BLaER1 treated with 17β-estradiol and CSF1 and Interleukin-3, amounts not matched to agents 10 nM and 100 nM (cell line): ENCODE data around the gene PRSS27.

ENCODE experiments used
- H3K27ac ChIP-seq, 11 experiments: shearing (Covaris generic); formaldehyde crosslinking; 2 replicates each; pipeline ENCODE4 v1.8.1; 2022
- H3K27me3 ChIP-seq, 11 experiments: shearing (Covaris generic); formaldehyde crosslinking; 2 replicates each; pipeline ENCODE4 v1.8.1; 2022
- H3K36me3 ChIP-seq, 11 experiments: shearing (Covaris generic); formaldehyde crosslinking; 2 replicates each; pipeline ENCODE4 v1.8.1; 2022
- H3K4me1 ChIP-seq, 10 experiments: shearing (Covaris generic); formaldehyde crosslinking; 2 replicates each; pipeline ENCODE4 v1.8.1; 2022
- H3K4me2 ChIP-seq, 11 experiments: shearing (Covaris generic); formaldehyde crosslinking; 2 replicates each; pipeline ENCODE4 v1.8.1; 2022
- H3K4me3 ChIP-seq, 10 experiments: shearing (Covaris generic); formaldehyde crosslinking; 2 replicates each; pipeline ENCODE4 v1.8.1; 2022
- H3K9ac ChIP-seq, 11 experiments: shearing (Covaris generic); formaldehyde crosslinking; 2 replicates each; pipeline ENCODE4 v1.8.1; 2022
- H3K9me3 ChIP-seq, 11 experiments: shearing (Covaris generic); formaldehyde crosslinking; replicated peaks in 1 of 11; 2 replicates each; pipeline ENCODE4 v1.8.1; 2022
- H4K20me1 ChIP-seq, 11 experiments: shearing (Covaris generic); formaldehyde crosslinking; 2 replicates each; pipeline ENCODE4 v1.8.1; 2022
- Cebpa-rat ChIP-seq, 11 experiments: shearing (Covaris generic); IDR thresholded peaks; 2 replicates each; pipeline ENCODE4 v1.8.1; 2022

The PRSS27 gene

DNA sequence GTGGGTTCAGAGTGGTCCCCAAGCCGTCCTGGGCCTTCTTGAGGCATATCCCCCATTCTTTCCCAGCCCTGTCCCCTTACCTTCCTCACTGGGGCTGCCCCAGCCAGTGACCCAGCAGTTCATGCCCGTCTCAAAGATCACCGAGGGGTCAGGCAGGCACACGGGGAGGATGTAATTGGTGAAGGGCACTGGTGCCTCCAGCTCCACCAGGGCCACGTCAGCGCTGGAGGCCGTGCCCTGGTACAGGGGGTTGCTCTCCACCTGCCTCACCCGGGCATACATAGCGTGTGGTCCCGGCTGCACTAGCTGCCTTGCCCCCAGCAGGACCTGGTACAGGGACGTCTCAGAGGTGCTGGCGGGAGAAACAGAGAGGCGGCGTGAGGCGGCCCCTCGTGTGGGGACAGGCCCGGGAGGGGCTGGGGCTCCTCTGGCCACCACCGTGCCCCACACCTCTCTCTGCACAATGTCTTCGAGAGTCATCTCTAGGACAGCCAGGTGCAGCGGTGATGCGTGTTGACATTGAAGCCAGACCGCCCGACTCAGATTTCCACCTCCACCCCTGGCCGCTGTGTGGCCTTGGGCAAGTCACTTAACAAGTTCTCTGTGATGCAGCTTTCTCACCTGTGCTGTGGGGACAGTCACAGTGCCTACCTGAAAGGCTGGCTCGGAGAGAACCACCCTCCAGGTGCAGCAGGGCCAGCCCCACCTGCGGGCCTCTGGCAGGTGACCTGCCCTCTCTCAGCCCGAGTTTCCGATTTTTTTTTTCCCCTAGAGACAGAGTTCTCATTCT, 5.8 kb downstream of the PRSS27 start:
- no peaks in the 10 kb centered on the region for H3K9me3 ChIP-seq
- H3K27ac ChIP-seq = no peak overlapping the region
- peak overlapping the region; percentile 32 to 86 (median 81); a peak in 21 of 22 replicates for H3K4me2 ChIP-seq
- H3K9ac ChIP-seq = no peak overlapping the region; a peak in 1 of 22 replicates
- TF ChIP-seq Cebpa-rat (IDR thresholded peaks at IDR 0.05) = no peak
- H3K4me3 ChIP-seq = no peak overlapping the region
- peaks cover 37 to 93% (median 77%) of the 10 kb centered on the region in 10 experiments for H3K4me1 ChIP-seq
- H3K27me3 ChIP-seq = no peaks in the 10 kb centered on the region
- H4K20me1 ChIP-seq = peaks cover 21 to 78% (median 57%) of the 10 kb centered on the region in 11 experiments; a peak in 21 of 22 replicates
- peaks cover 1 to 13% (median 10%) of the 10 kb centered on the region in 11 experiments; a peak in 21 of 22 replicates for H3K36me3 ChIP-seq

GRCh38 chr16:2713523-2713922, 6.5 kb downstream of the PRSS27 start:
- H3K4me2 ChIP-seq = peak overlapping the region; percentile 32 to 86 (median 81); a peak in 21 of 22 replicates
- H3K4me3 ChIP-seq = no peak overlapping the region
- no peaks in the 10 kb centered on the region for H3K27me3 ChIP-seq
- peaks cover 28 to 84% (median 64%) of the 10 kb centered on the region in 11 experiments; a peak in 21 of 22 replicates for H4K20me1 ChIP-seq
- no peaks in the 10 kb centered on the region for H3K9me3 ChIP-seq
- no peak overlapping the region; a peak in 1 of 22 replicates for H3K9ac ChIP-seq
- H3K27ac ChIP-seq = no peak overlapping the region
- peaks cover 8 to 20% (median 16%) of the 10 kb centered on the region in 11 experiments for H3K36me3 ChIP-seq
- H3K4me1 ChIP-seq = peaks cover 40 to 92% (median 81%) of the 10 kb centered on the region in 10 experiments
- no peak for TF ChIP-seq Cebpa-rat (IDR thresholded peaks at IDR 0.05)

- Histone ChIP-seq H3K4me2 (peak overlapping the region in 6 of 11 experiments; percentile 1 to 44 (median 28); a peak in 8 of 22 replicates), H3K27ac (no peak overlapping the region), H3K4me1 (peaks cover 34 to 91% (median 75%) of the 10 kb centered on the region in 10 experiments), H3K36me3 (peaks cover 17 to 29% (median 26%) of the 10 kb centered on the region in 11 experiments), H3K4me3 (no peak overlapping the region), H3K9ac (no peak overlapping the region), H3K9me3 (no peaks in the 10 kb centered on the region), H3K27me3 (no peaks in the 10 kb centered on the region), H4K20me1 (peaks cover 37 to 91% (median 74%) of the 10 kb centered on the region in 11 experiments)
- TF ChIP-seq Cebpa-rat (IDR thresholded peaks at IDR 0.05) = no peak
These were observed 7.5 kb downstream of the PRSS27 start for GRCh38 chr16:2712546-2712945.

GRCh38 chr16:2712063-2712441, 8.0 kb downstream of the PRSS27 start:
- Histone ChIP-seq H3K4me3 (no peak overlapping the region), H3K4me1 (peaks cover 30 to 86% (median 70%) of the 10 kb centered on the region in 10 experiments), H3K36me3 (peaks cover 22 to 34% (median 31%) of the 10 kb centered on the region in 11 experiments), H3K27ac (no peak overlapping the region), H3K9me3 (no peaks in the 10 kb centered on the region), H3K9ac (no peak overlapping the region), H4K20me1 (peaks cover 42 to 94% (median 79%) of the 10 kb centered on the region in 11 experiments), H3K27me3 (no peaks in the 10 kb centered on the region), H3K4me2 (peak overlapping the region in 6 of 11 experiments; percentile 1 to 44 (median 28); a peak in 7 of 22 replicates)
- no peak for TF ChIP-seq Cebpa-rat (IDR thresholded peaks at IDR 0.05)

DNA sequence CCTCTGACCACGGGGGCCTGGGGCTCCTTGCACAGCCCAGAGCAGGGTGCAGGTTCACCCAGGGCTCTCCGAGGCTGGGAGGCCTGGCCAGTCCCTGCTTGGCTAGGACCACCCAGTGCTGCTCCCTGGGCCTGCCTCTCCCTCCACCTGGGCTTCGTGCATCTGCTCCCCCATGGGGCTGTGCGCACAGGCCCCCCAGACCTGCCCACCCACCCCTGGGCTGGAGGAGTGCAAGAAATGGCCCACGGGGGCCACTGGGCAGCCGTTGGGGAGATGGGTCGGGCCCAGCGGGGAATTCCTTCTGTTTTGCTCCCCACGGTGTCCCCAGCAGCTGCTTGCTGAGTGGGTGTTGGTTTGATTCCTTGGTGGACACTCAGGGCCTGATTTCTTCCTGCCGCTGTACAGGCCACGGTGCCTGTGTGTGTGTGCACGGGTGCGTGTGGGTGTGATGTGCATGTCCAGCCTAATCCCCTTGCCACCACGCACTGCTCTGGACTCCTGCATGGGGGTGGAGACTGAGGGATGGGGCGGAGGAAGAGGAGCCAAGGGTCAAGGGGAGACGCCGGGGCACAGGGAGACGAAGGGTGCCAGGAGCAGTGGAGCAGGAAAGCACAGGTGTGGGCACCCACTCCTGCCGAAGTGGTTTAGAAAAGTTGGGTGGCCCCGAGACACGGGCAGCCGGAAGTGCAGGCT, 8.5 kb downstream of the PRSS27 start:
- Histone ChIP-seq H3K9me3 (no peaks in the 10 kb centered on the region), H3K36me3 (peaks cover 24 to 38% (median 34%) of the 10 kb centered on the region in 11 experiments), H3K4me3 (no peak overlapping the region), H4K20me1 (peaks cover 46 to 95% (median 81%) of the 10 kb centered on the region in 11 experiments), H3K4me2 (peak overlapping the region in 4 of 11 experiments; percentile 4 to 76 (median 42); a peak in 6 of 22 replicates), H3K27me3 (no peaks in the 10 kb centered on the region), H3K9ac (no peak overlapping the region), H3K4me1 (peaks cover 30 to 81% (median 65%) of the 10 kb centered on the region in 10 experiments), H3K27ac (no peak overlapping the region)
- no peak for TF ChIP-seq Cebpa-rat (IDR thresholded peaks at IDR 0.05)

DNA sequence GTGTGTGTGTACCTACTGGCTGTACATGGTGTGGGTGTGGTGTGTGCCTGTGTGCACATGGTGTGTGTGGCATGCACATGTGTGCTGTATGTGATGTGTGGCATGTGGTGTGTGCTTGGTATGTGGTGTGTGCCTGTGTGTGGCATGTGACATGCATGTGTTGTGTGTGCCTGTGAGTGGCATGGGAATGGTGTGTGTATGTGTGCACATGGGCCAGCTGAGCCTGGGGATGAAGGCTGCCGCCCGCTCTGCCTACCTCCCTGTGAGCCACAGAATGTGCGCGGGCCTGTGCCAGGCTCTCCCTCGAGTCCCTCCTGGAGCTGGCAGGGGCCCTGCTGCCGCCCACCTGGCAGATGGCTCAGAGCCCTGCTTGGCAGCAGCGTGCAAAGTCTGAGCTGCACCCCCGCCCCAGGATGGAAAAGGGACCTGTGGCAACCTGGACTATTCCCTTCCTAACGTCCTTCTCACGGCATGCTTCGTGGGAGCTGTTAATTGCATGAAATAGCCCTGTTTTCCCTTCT, 9.3 kb downstream of the PRSS27 start:
- Histone ChIP-seq H3K4me1 (peaks cover 26 to 74% (median 58%) of the 10 kb centered on the region in 10 experiments), H3K36me3 (peaks cover 29 to 45% (median 41%) of the 10 kb centered on the region in 11 experiments), H3K4me3 (no peak overlapping the region), H3K9ac (no peak overlapping the region), H3K9me3 (no peaks in the 10 kb centered on the region), H3K27ac (no peak overlapping the region), H3K27me3 (no peaks in the 10 kb centered on the region), H4K20me1 (peaks cover 53 to 96% (median 85%) of the 10 kb centered on the region in 11 experiments), H3K4me2 (peak overlapping the region in 6 of 11 experiments; percentile 44 to 76 (median 64); a peak in 10 of 22 replicates)
- no peak for TF ChIP-seq Cebpa-rat (IDR thresholded peaks at IDR 0.05)

GRCh38 chr16:2710021-2710710, 9.9 kb downstream of the PRSS27 start:
- Histone ChIP-seq H3K27me3 (no peaks in the 10 kb centered on the region), H3K27ac (no peak overlapping the region), H3K4me3 (no peak overlapping the region), H3K9ac (peak overlapping the region in 7 of 11 experiments; percentile 6 to 52 (median 36); a peak in 8 of 22 replicates), H4K20me1 (peaks cover 59 to 100% (median 90%) of the 10 kb centered on the region in 11 experiments), H3K4me1 (peaks cover 24 to 76% (median 54%) of the 10 kb centered on the region in 10 experiments), H3K4me2 (peak overlapping the region; percentile 9 to 76 (median 51); a peak in 20 of 22 replicates), H3K9me3 (no peaks in the 10 kb centered on the region), H3K36me3 (peaks cover 35 to 51% (median 47%) of the 10 kb centered on the region in 11 experiments)
- no peak for TF ChIP-seq Cebpa-rat (IDR thresholded peaks at IDR 0.05)

- Histone ChIP-seq H3K36me3 (peaks cover 40 to 57% (median 53%) of the 10 kb centered on the region in 11 experiments), H3K4me2 (peak overlapping the region; percentile 9 to 76 (median 51); a peak in 21 of 22 replicates), H3K4me3 (no peak overlapping the region), H3K4me1 (peaks cover 24 to 76% (median 51%) of the 10 kb centered on the region in 10 experiments), H3K27me3 (no peaks in the 10 kb centered on the region), H3K9me3 (no peaks in the 10 kb centered on the region), H3K27ac (no peak overlapping the region; a peak in 1 of 22 replicates), H3K9ac (peak overlapping the region in 8 of 11 experiments; percentile 6 to 52 (median 29); a peak in 9 of 22 replicates), H4K20me1 (peaks cover 65 to 100% (median 92%) of the 10 kb centered on the region in 11 experiments)
- no peak for TF ChIP-seq Cebpa-rat (IDR thresholded peaks at IDR 0.05)
These were observed 10.4 kb downstream of the PRSS27 start for GRCh38 chr16:2709588-2709984.
